ENCODE results near the gene ANTKMT.
"Not testable (repeated sequence)": the region's sequence is repeated elsewhere in the genome, so short reads cannot be mapped to it uniquely, and the experiment has no call there.

ANTKMT gene

GRCh38 chr16:689175-689897, 31.6 kb upstream of the ANTKMT start:
- peaks cover 8% of the 10 kb centered on the region for H3K79me2 ChIP-seq (ENCODE audit: insufficient read depth, low read length)
- H3K4me3 ChIP-seq (ENCODE audit: low read length, poor library complexity, severe bottlenecking) = peak overlapping the region; percentile 94
- H3F3A ChIP-seq (ENCODE audit: low read depth) = no peaks in the 10 kb centered on the region
- peak overlapping the region; percentile 78 for H3K9ac ChIP-seq (ENCODE audit: low read depth, low read length, poor library complexity, severe bottlenecking)
- no peaks in the 10 kb centered on the region for H3K36me3 ChIP-seq (ENCODE audit: insufficient read depth, low read length)
- TF ChIP-seq, protein P1, sequence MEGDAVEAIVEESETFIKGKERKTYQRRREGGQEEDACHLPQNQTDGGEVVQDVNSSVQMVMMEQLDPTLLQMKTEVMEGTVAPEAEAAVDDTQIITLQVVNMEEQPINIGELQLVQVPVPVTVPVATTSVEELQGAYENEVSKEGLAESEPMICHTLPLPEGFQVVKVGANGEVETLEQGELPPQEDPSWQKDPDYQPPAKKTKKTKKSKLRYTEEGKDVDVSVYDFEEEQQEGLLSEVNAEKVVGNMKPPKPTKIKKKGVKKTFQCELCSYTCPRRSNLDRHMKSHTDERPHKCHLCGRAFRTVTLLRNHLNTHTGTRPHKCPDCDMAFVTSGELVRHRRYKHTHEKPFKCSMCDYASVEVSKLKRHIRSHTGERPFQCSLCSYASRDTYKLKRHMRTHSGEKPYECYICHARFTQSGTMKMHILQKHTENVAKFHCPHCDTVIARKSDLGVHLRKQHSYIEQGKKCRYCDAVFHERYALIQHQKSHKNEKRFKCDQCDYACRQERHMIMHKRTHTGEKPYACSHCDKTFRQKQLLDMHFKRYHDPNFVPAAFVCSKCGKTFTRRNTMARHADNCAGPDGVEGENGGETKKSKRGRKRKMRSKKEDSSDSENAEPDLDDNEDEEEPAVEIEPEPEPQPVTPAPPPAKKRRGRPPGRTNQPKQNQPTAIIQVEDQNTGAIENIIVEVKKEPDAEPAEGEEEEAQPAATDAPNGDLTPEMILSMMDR (conservative IDR thresholded peaks at IDR 0.05; ENCODE audit: low read length) = no peak
- TF ChIP-seq EZH2phosphoT487 (IDR thresholded peaks at IDR 0.05; ENCODE audit: borderline replicate concordance) = no peak
- H3K9me3 ChIP-seq (ENCODE audit: insufficient read depth, low read depth, low read length) = no peaks in the 10 kb centered on the region
- H3K4me2 ChIP-seq (ENCODE audit: low read depth, low read length, poor library complexity, severe bottlenecking) = peak overlapping the region; percentile 88
- no peaks in the 10 kb centered on the region for H3K9me2 ChIP-seq (replicated peaks; ENCODE audit: low read depth, low read length)
- no peaks in the 10 kb centered on the region for H4K20me1 ChIP-seq (ENCODE audit: insufficient read depth, low read length, poor library complexity, severe bottlenecking)
- peaks cover 9% of the 10 kb centered on the region for H3K4me1 ChIP-seq (ENCODE audit: insufficient read depth, low read length, poor library complexity, severe bottlenecking)
- no peaks in the 10 kb centered on the region for H3K27me3 ChIP-seq (ENCODE audit: insufficient read depth, low read length, poor library complexity, severe bottlenecking)
- no peak overlapping the region for H2AFZ ChIP-seq (ENCODE audit: low read length)

GRCh38 chr16:691242-691641, 29.7 kb upstream of the ANTKMT start:
- H3K4me1 ChIP-seq (ENCODE audit: insufficient read depth, low read length, poor library complexity, severe bottlenecking); H3K4me2 ChIP-seq (ENCODE audit: low read depth, low read length, poor library complexity, severe bottlenecking); H3K27me3 ChIP-seq (ENCODE audit: insufficient read depth, low read length, poor library complexity, severe bottlenecking); H3F3A ChIP-seq (ENCODE audit: low read depth); H3K9me3 ChIP-seq (ENCODE audit: insufficient read depth, low read depth, low read length); H3K9me2 ChIP-seq (replicated peaks; ENCODE audit: low read depth, low read length); H4K20me1 ChIP-seq (ENCODE audit: insufficient read depth, low read length, poor library complexity, severe bottlenecking); H3K36me3 ChIP-seq (ENCODE audit: insufficient read depth, low read length); H3K79me2 ChIP-seq (ENCODE audit: insufficient read depth, low read length); H3K9ac ChIP-seq (ENCODE audit: low read depth, low read length, poor library complexity, severe bottlenecking); H2AFZ ChIP-seq (ENCODE audit: low read length); H3K4me3 ChIP-seq (ENCODE audit: low read length, poor library complexity, severe bottlenecking): not testable (repeated sequence)

GRCh38 chr16:692356-693108, 28.4 kb upstream of the ANTKMT start:
- H3K36me3 ChIP-seq (ENCODE audit: insufficient read depth, low read length) = no peaks in the 10 kb centered on the region
- no peaks in the 10 kb centered on the region for H3K9me3 ChIP-seq (ENCODE audit: insufficient read depth, low read depth, low read length)
- H3K4me3 ChIP-seq (ENCODE audit: low read length, poor library complexity, severe bottlenecking) = no peak overlapping the region
- peaks cover 9% of the 10 kb centered on the region for H3K4me1 ChIP-seq (ENCODE audit: insufficient read depth, low read length, poor library complexity, severe bottlenecking)
- no peaks in the 10 kb centered on the region for H3K27me3 ChIP-seq (ENCODE audit: insufficient read depth, low read length, poor library complexity, severe bottlenecking)
- H3K79me2 ChIP-seq (ENCODE audit: insufficient read depth, low read length) = peaks cover 8% of the 10 kb centered on the region
- TF ChIP-seq EZH2phosphoT487 (IDR thresholded peaks at IDR 0.05; ENCODE audit: borderline replicate concordance) = no peak
- TF ChIP-seq, protein P1 (conservative IDR thresholded peaks at IDR 0.05; ENCODE audit: low read length) = no peak
- H2AFZ ChIP-seq (ENCODE audit: low read length) = no peak overlapping the region
- no peak overlapping the region for H3K4me2 ChIP-seq (ENCODE audit: low read depth, low read length, poor library complexity, severe bottlenecking)
- no peaks in the 10 kb centered on the region for H4K20me1 ChIP-seq (ENCODE audit: insufficient read depth, low read length, poor library complexity, severe bottlenecking)
- no peaks in the 10 kb centered on the region for H3F3A ChIP-seq (ENCODE audit: low read depth)
- no peak overlapping the region for H3K9ac ChIP-seq (ENCODE audit: low read depth, low read length, poor library complexity, severe bottlenecking)
- H3K9me2 ChIP-seq (replicated peaks; ENCODE audit: low read depth, low read length) = no peaks in the 10 kb centered on the region
